A549 (cell line): Measurements from ENCODE around the gene RNF183.

Experiments
- EP300 ChIP-seq, 2 experiments: fragments of >200 bp; sonication (Bioruptor Twin); formaldehyde crosslinking; IDR thresholded peaks; 2 replicates in 1 of 2; 3 replicates in 1 of 2; pipeline ENCODE4 v1.6.1; 2016 to 2017
- MAZ ChIP-seq: fragments of 150-350 bp; IDR thresholded peaks from 2 replicates; pipeline ENCODE4 v1.6.1; 2014; ENCODE audit warnings: antibody characterized with exemption, low read depth, low read length, borderline replicate concordance
- NFE2L2 ChIP-seq: fragments of 150-350 bp; conservative IDR thresholded peaks from 2 replicates; pipeline ENCODE4 v1.6.1; 2014; ENCODE audit warnings: low read length
- POLR2A ChIP-seq: IDR thresholded peaks from 2 replicates; pipeline ENCODE4 v1.6.1; 2012; ENCODE audit warnings: mild to moderate bottlenecking, low read length
- RAD21 ChIP-seq, 2 experiments: fragments of >200 bp in 1 of 2; sonication (Bioruptor Twin) in 1 of 2; formaldehyde crosslinking in 1 of 2; IDR thresholded peaks in 1 of 2; conservative IDR thresholded peaks in 1 of 2; 2 replicates in 1 of 2; 3 replicates in 1 of 2; pipeline ENCODE4 v1.6.1; 2012 to 2018; ENCODE audit warnings: inconsistent platforms in 1 of 2
- RCOR1 ChIP-seq: fragments of 150-350 bp; IDR thresholded peaks from 2 replicates; pipeline ENCODE4 v1.6.1; 2014; ENCODE audit warnings: antibody characterized with exemption, low read length, low read depth
- TP53 ChIP-seq: fragments of 250-450 bp; sonication (Bioruptor Pico); IDR thresholded peaks from 2 replicates; pipeline ENCODE4 v1.5.0; 2021; ENCODE audit warnings: mild to moderate bottlenecking, moderate library complexity
- TF ChIP-seq, protein P1 (sequence below): fragments of >200 bp; sonication (Bioruptor Twin); formaldehyde crosslinking; IDR thresholded peaks from 3 replicates; pipeline ENCODE4 v1.5.1; 2016
- TF ChIP-seq, protein P2 (sequence below): fragments of 250-450 bp; sonication (Bioruptor Pico); IDR thresholded peaks from 2 replicates; pipeline ENCODE4 v1.5.0; 2020; ENCODE audit warnings: low read depth, mild to moderate bottlenecking, moderate library complexity

DNA sequence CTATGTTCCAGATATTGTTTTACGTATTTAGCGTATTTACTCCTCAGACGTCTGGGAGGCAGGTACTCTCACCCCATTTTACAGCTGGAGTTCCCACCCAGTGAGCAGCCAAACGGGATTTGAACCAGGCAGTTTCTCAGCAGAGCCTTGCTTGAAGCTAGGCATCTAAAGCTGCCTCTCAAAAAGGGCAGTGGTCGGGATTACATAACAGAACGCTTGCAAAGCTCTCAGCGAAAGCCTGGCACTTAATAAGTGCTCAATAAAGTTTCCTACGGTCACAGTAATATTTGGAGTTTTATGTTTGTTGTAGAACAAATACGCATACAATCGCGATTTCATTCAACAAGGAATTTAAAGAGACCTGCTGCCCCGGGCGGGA is 45.9 kb upstream of the RNF183 start:
- TF ChIP-seq, protein P1, sequence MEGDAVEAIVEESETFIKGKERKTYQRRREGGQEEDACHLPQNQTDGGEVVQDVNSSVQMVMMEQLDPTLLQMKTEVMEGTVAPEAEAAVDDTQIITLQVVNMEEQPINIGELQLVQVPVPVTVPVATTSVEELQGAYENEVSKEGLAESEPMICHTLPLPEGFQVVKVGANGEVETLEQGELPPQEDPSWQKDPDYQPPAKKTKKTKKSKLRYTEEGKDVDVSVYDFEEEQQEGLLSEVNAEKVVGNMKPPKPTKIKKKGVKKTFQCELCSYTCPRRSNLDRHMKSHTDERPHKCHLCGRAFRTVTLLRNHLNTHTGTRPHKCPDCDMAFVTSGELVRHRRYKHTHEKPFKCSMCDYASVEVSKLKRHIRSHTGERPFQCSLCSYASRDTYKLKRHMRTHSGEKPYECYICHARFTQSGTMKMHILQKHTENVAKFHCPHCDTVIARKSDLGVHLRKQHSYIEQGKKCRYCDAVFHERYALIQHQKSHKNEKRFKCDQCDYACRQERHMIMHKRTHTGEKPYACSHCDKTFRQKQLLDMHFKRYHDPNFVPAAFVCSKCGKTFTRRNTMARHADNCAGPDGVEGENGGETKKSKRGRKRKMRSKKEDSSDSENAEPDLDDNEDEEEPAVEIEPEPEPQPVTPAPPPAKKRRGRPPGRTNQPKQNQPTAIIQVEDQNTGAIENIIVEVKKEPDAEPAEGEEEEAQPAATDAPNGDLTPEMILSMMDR, result no peak
- TF ChIP-seq NFE2L2, result no peak
- no peak for TF ChIP-seq MAZ
- no peak for TF ChIP-seq POLR2A
- TF ChIP-seq, protein P2, sequence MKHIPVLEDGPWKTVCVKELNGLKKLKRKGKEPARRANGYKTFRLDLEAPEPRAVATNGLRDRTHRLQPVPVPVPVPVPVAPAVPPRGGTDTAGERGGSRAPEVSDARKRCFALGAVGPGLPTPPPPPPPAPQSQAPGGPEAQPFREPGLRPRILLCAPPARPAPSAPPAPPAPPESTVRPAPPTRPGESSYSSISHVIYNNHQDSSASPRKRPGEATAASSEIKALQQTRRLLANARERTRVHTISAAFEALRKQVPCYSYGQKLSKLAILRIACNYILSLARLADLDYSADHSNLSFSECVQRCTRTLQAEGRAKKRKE (CRISPR knock-in tag), result no peak
- no peak for TF ChIP-seq RAD21 (conservative IDR thresholded peaks at IDR 0.05 in 1 of 2, IDR thresholded peaks at IDR 0.05 in 1 of 2)
- TF ChIP-seq RCOR1, result no peak
- TF ChIP-seq TP53 (CRISPR knock-in tag), result no peak
- TF ChIP-seq EP300 (IDR thresholded peaks at IDR 0.05), result no peak
